Esophagus squamous epithelium (tissue), 5 donors: ENCODE data around the gene VWA1. TPM values are rescaled to one million over a fixed set of nuclear protein-coding genes. Genes with fewer than 3 reads are reported as not detected.
A peak's percentile ranks its signal among the peaks of the same experiment; 100 is the strongest.

Experiments
- DNase-seq: peaks from one replicate; lab custom pipeline; 2025; lab: John Stamatoyannopoulos, UW
- H3K27ac ChIP-seq, 4 donors: fragments of 200-600 bp; sonication (generic); one replicate each; pipeline ENCODE4 v1.5.1; 2016 to 2019; ENCODE audit warnings: mild to moderate bottlenecking in 1 of 4
- H3K27me3 ChIP-seq, 4 donors: fragments of 200-600 bp; sonication (generic); 1 replicate in 3 of 4; 2 replicates in 1 of 4; pipeline versions ENCODE4 v1.5.1 to v1.6.0; 2017 to 2021; ENCODE audit warnings: antibody characterized with exemption in 1 of 4
- H3K36me3 ChIP-seq, 3 donors: fragments of 200-600 bp; sonication (generic); one replicate each; pipeline ENCODE4 v1.5.1; 2016 to 2019
- H3K4me1 ChIP-seq, 3 donors: fragments of 200-600 bp; sonication (generic); one replicate each; pipeline ENCODE4 v1.5.1; 2017 to 2019
- H3K4me3 ChIP-seq, 4 donors: fragments of 200-600 bp; sonication (generic); 1 replicate in 3 of 4; 2 replicates in 1 of 4; pipeline ENCODE4 v1.5.1; 2016 to 2019; ENCODE audit warnings: mild to moderate bottlenecking in 2 of 4, moderate library complexity in 1 of 4
- H3K9me3 ChIP-seq, 3 donors: fragments of 200-600 bp; sonication (generic); one replicate each; pipeline ENCODE4 v1.5.1; 2016 to 2019
- CTCF ChIP-seq, 6 experiments: fragments of 450-650 bp in 4 of 6; fragments of 200-600 bp in 2 of 6; sonication (generic) in 2 of 6; IDR thresholded peaks; one replicate each; pipeline ENCODE4 v1.5.1; 2016 to 2019; ENCODE audit warnings: antibody characterized with exemption in 6 of 6, mild to moderate bottlenecking in 4 of 6, moderate library complexity in 4 of 6
- POLR2A ChIP-seq, 4 donors: fragments of 450-650 bp; IDR thresholded peaks; one replicate each; pipeline ENCODE4 v1.6.1; 2017; ENCODE audit warnings: antibody characterized with exemption in 4 of 4, mild to moderate bottlenecking in 4 of 4, moderate library complexity in 3 of 4
- WGBS, 2 donors: methylation state at CpG; one replicate each; pipeline ENCODE4 v1.1.5; 2018; 5-methylcytosine and 5-hydroxymethylcytosine counted together
- intact Hi-C: fragments of 100-400 bp; cut with DNase I; formaldehyde crosslinking; loops from one replicate; pipeline ENCODE4 v1.15.0; 2022
- total RNA-seq, 4 donors: library from RNA; depleted of rRNA; stranded (reverse); fragments of >200 nt; gene quantifications; one replicate each; pipeline ENCODE4 v1.1.0, GENCODE V29; 2016
- donor health status: DM: yes; HTN: yes; CAD: no.

Gene VWA1
- total RNA-seq, 4 donors from 2014 or later: 20.0 to 55.0 (median 34.6) TPM

- H3K4me3 ChIP-seq: peak within 1 kb of the TSS; percentile 39 to 69 (median 52)
- 36% methylated on average over 6 of the region's 18 CpGs; no CpG with 5 or more reads in 1 of the 2 donors for WGBS, 2 donors
- no peaks in the 10 kb centered on the region for H3K36me3 ChIP-seq
- no peaks in the 10 kb centered on the region for H3K9me3 ChIP-seq
- intact Hi-C loops: no loop called here
- TF ChIP-seq CTCF (IDR thresholded peaks at IDR 0.05): no peak
- TF ChIP-seq POLR2A (IDR thresholded peaks at IDR 0.05): no peak
- peaks cover 37 to 80% (median 45%) of the 10 kb centered on the region in 3 donors for H3K4me1 ChIP-seq
- no peak for DNase-seq
- peaks cover 0 to 23% (median 0%) of the 10 kb centered on the region in 4 donors for H3K27me3 ChIP-seq
- H3K27ac ChIP-seq: peak within 1 kb of the TSS; percentile 66 to 89 (median 80)
These were observed 14.2 kb upstream of the VWA1 start, which contains the start of gene ANKRD65 for GRCh38 chr1:1421147-1421906. TSS of gene ANKRD65 (minus strand) at chr1:1421276. CDS start at chr1:1421005, 271 bp downstream.

GRCh38 chr1:1421907-1422464, 13.5 kb upstream of the VWA1 start:
- peaks cover 37 to 81% (median 48%) of the 10 kb centered on the region in 3 donors for H3K4me1 ChIP-seq
- WGBS, 2 donors: 72 to 83% methylated on average over 3 to 5 of the region's 7 CpGs
- H3K9me3 ChIP-seq: no peaks in the 10 kb centered on the region
- intact Hi-C loops: no loop called here
- H3K36me3 ChIP-seq: no peaks in the 10 kb centered on the region
- TF ChIP-seq CTCF (IDR thresholded peaks at IDR 0.05): no peak
- no peak for DNase-seq
- H3K4me3 ChIP-seq: no peak overlapping the region
- peaks cover 0 to 30% (median 0%) of the 10 kb centered on the region in 4 donors for H3K27me3 ChIP-seq
- H3K27ac ChIP-seq: peak overlapping the region; percentile 66 to 89 (median 80)

- Histone ChIP-seq H3K27ac (peak overlapping the region in 3 of 4 donors; percentile 49 to 89 (median 66)), H3K9me3 (no peaks in the 10 kb centered on the region), H3K36me3 (no peaks in the 10 kb centered on the region), H3K4me1 (peaks cover 37 to 81% (median 48%) of the 10 kb centered on the region in 3 donors), H3K4me3 (no peak overlapping the region), H3K27me3 (peaks cover 0 to 36% (median 0%) of the 10 kb centered on the region in 4 donors)
- DNase-seq: no peak
- WGBS, 2 donors: 61 to 64% methylated on average over 15 to 19 of the region's 29 CpGs
- intact Hi-C loops: no loop called here
- TF ChIP-seq POLR2A (IDR thresholded peaks at IDR 0.05) (no peak), CTCF (IDR thresholded peaks at IDR 0.05) (no peak)
These were observed 12.8 kb upstream of the VWA1 start for GRCh38 chr1:1422465-1423244.

- Histone ChIP-seq H3K4me1 (peaks cover 34 to 79% (median 48%) of the 10 kb centered on the region in 3 donors), H3K36me3 (no peaks in the 10 kb centered on the region)
- 87 to 88% methylated on average over 7 of the region's 7 CpGs for WGBS, 2 donors
These were observed 12.3 kb upstream of the VWA1 start for GRCh38 chr1:1423245-1423597.

More at GRCh38 chr1:1423245-1423597, 12.3 kb upstream of the VWA1 start:
- TF ChIP-seq CTCF (IDR thresholded peaks at IDR 0.05): no peak
- TF ChIP-seq POLR2A (IDR thresholded peaks at IDR 0.05): no peak
- no peak overlapping the region for H3K4me3 ChIP-seq
- H3K27ac ChIP-seq: peak overlapping the region in 2 of 4 donors; percentile 49 to 89
- intact Hi-C loops: no loop called here
- H3K9me3 ChIP-seq: no peaks in the 10 kb centered on the region
- H3K27me3 ChIP-seq: peaks cover 0 to 37% (median 0%) of the 10 kb centered on the region in 4 donors
- DNase-seq: no peak
